ENCODE measurements around the gene TOMM20. TPM values are rescaled to one million over a fixed set of nuclear protein-coding genes. Genes with fewer than 3 reads are reported as not detected.

TOMM20 gene
- total RNA-seq, 1 experiment from 2014 or later = 184 TPM

GRCh38 chr1:235124665-235125064, 4.0 kb downstream of the TOMM20 start:
- intact Hi-C loops (cut with micrococcal nuclease) = no loop called here
- POLR2A ChIA-PET = no interaction called here
- H3K4me3 ChIP-seq (replicated peaks in 1 of 2; ENCODE audit: low read depth in 1 of 2, low read length in 2 of 2) = no peak overlapping the region
- H3K9me2 ChIP-seq (ENCODE audit: insufficient read depth) = no peaks in the 10 kb centered on the region
- no TSS peak for BruUV-seq (replicated peaks)
- H3K36me3 ChIP-seq (ENCODE audit: control insufficient read depth in 1 of 2, insufficient read depth in 2 of 2, low read length in 2 of 2) = peaks cover 15 to 49% of the 10 kb centered on the region in 2 experiments
- no peak overlapping the region for H3K9ac ChIP-seq (ENCODE audit: low read length)
- no peak overlapping the region for H2AFZ ChIP-seq (ENCODE audit: low read depth, low read length, poor library complexity, severe bottlenecking)
- peaks cover 10 to 18% of the 10 kb centered on the region in 2 experiments; a peak in 3 of 4 replicates for H3K4me1 ChIP-seq (ENCODE audit: control insufficient read depth in 1 of 2, insufficient read depth in 2 of 2, low read length in 2 of 2)
- H3K27ac ChIP-seq (ENCODE audit: low read depth, low read length) = no peak overlapping the region
- H3K4me2 ChIP-seq (ENCODE audit: low read length) = no peak overlapping the region
- H3K9me3 ChIP-seq (ENCODE audit: control insufficient read depth in 1 of 2, insufficient read depth in 1 of 2, low read depth in 1 of 2, low read length in 2 of 2) = no peaks in the 10 kb centered on the region
- H3K79me2 ChIP-seq (ENCODE audit: insufficient read depth, low read length) = peaks cover 90% of the 10 kb centered on the region
- DNase-seq (ENCODE audit: low read depth, low spot score) = no peak
- H4K20me1 ChIP-seq (ENCODE audit: insufficient read depth) = peaks cover 55% of the 10 kb centered on the region; the same call in 1 of the 2 replicates
- RAD21 ChIA-PET (ENCODE audit: low non-redundant PET in 1 of 2, low total read pairs in 2 of 2, uncharacterized antibody in 2 of 2, unreplicated experiment in 2 of 2) = no interaction called here
- no peaks in the 10 kb centered on the region for H3K27me3 ChIP-seq (ENCODE audit: insufficient read depth, low read length)
- CTCF ChIA-PET = no interaction called here
- ATAC-seq = no peak
- TF ChIP-seq JUND (IDR thresholded peaks at IDR 0.05) = no peak
- TF ChIP-seq SRF (IDR thresholded peaks at IDR 0.05; ENCODE audit: low read depth) = no peak
- no peak for TF ChIP-seq POLR2AphosphoS5 (IDR thresholded peaks at IDR 0.05; ENCODE audit: low read depth, low read length)
- TF ChIP-seq FOSL1 (IDR thresholded peaks at IDR 0.05; ENCODE audit: low read depth) = no peak

- no peak for DNase-seq (ENCODE audit: low read depth, low spot score)
- Histone ChIP-seq H3K4me3 (replicated peaks in 1 of 2; ENCODE audit: low read depth in 1 of 2, low read length in 2 of 2) (no peak overlapping the region), H4K20me1 (ENCODE audit: insufficient read depth) (peaks cover 55% of the 10 kb centered on the region; the same call in 1 of the 2 replicates), H3K27me3 (ENCODE audit: insufficient read depth, low read length) (no peaks in the 10 kb centered on the region), H3K4me2 (ENCODE audit: low read length) (no peak overlapping the region), H3K27ac (ENCODE audit: low read depth, low read length) (no peak overlapping the region), H3K4me1 (ENCODE audit: control insufficient read depth in 1 of 2, insufficient read depth in 2 of 2, low read length in 2 of 2) (peaks cover 8 to 14% of the 10 kb centered on the region in 2 experiments; a peak in 3 of 4 replicates), H3K9me2 (ENCODE audit: insufficient read depth) (no peaks in the 10 kb centered on the region), H3K9me3 (ENCODE audit: control insufficient read depth in 1 of 2, insufficient read depth in 1 of 2, low read depth in 1 of 2, low read length in 2 of 2) (no peaks in the 10 kb centered on the region), H3K36me3 (ENCODE audit: control insufficient read depth in 1 of 2, insufficient read depth in 2 of 2, low read length in 2 of 2) (peaks cover 21 to 55% of the 10 kb centered on the region in 2 experiments), H3K9ac (ENCODE audit: low read length) (no peak overlapping the region), H3K79me2 (ENCODE audit: insufficient read depth, low read length) (peaks cover 95% of the 10 kb centered on the region), H2AFZ (ENCODE audit: low read depth, low read length, poor library complexity, severe bottlenecking) (no peak overlapping the region)
- no peak for ATAC-seq
- no TSS peak for BruUV-seq (replicated peaks)
- CTCF ChIA-PET = no interaction called here
- RAD21 ChIA-PET (ENCODE audit: low non-redundant PET in 1 of 2, low total read pairs in 2 of 2, uncharacterized antibody in 2 of 2, unreplicated experiment in 2 of 2) = no interaction called here
- intact Hi-C loops (cut with micrococcal nuclease) = no loop called here
- POLR2A ChIA-PET = no interaction called here
- TF ChIP-seq ATF3 (IDR thresholded peaks at IDR 0.05) (no peak), ZNF274 (IDR thresholded peaks at IDR 0.05; ENCODE audit: low read depth, low read length) (no peak), SIN3A (IDR thresholded peaks at IDR 0.05; ENCODE audit: low read depth) (no peak), CTCF (IDR thresholded peaks at IDR 0.05 in 2 of 3, conservative IDR thresholded peaks at IDR 0.05 in 1 of 3; ENCODE audit: borderline replicate concordance in 1 of 3, insufficient read depth in 1 of 3, low read depth in 2 of 3, low read length in 2 of 3) (no peak), SP1 (IDR thresholded peaks at IDR 0.05; ENCODE audit: low read depth) (no peak), MAX (IDR thresholded peaks at IDR 0.05) (no peak), CEBPB (IDR thresholded peaks at IDR 0.05; ENCODE audit: low read depth) (no peak), CBX3 (IDR thresholded peaks at IDR 0.05; ENCODE audit: low read depth) (no peak), EZH2 (IDR thresholded peaks at IDR 0.05) (no peak), RAD21 (IDR thresholded peaks at IDR 0.05; ENCODE audit: low read depth) (no peak), FOSL1 (IDR thresholded peaks at IDR 0.05; ENCODE audit: low read depth) (no peak), TCF7L2 (IDR thresholded peaks at IDR 0.05; ENCODE audit: borderline replicate concordance, extremely low read depth, insufficient read depth, insufficient read length) (no peak), YY1 (IDR thresholded peaks at IDR 0.05; ENCODE audit: extremely low read depth, insufficient replicate concordance, low read depth, low read length) (no peak), POLR2A (IDR thresholded peaks at IDR 0.05; ENCODE audit: borderline replicate concordance, extremely low read depth, insufficient read depth, insufficient read length) (no peak), ELF1 (IDR thresholded peaks at IDR 0.05; ENCODE audit: borderline replicate concordance, low read depth) (no peak), EZH2phosphoT487 (IDR thresholded peaks at IDR 0.05; ENCODE audit: borderline replicate concordance) (no peak)
Measured at GRCh38 chr1:235124111-235124510, 4.5 kb downstream of the TOMM20 start.
